HCT116 (cell line): ENCODE measurements around the gene LRCH1. TPM values are rescaled to one million over a fixed set of nuclear protein-coding genes. Genes with fewer than 3 reads are reported as not detected.

Experiments
- ATAC-seq: fragments of 200-7000 bp; cut with Tn5 transposase; 2 replicates; pipeline ENCODE4 v1.9.1; 2020; ENCODE audit warnings: mild to moderate bottlenecking, moderate library complexity
- BruUV-seq: library from RNA; stranded (reverse); fragments of 400-500 nt; replicated peaks from 2 replicates; lab custom pipeline; 2021; lab: Mats Ljungman, UMichigan
- CTCF ChIA-PET: fragments of 300-600 bp; sonication (Branson Sonifier 250); formaldehyde crosslinking; loops from one replicate; lab custom pipeline; 2021; ENCODE audit warnings: antibody characterized with exemption; lab: Charles Lee
- POLR2A ChIA-PET: fragments of 300-600, 350-600 bp; sonication (Branson Sonifier 250); formaldehyde crosslinking; loops from one replicate; lab custom pipeline; 2021; ENCODE audit warnings: antibody characterized with exemption; lab: Charles Lee
- RAD21 ChIA-PET, 2 experiments: fragments of 300-600 bp; sonication (Branson Sonifier 250); formaldehyde crosslinking; loops; one replicate each; lab custom pipeline; 2023; ENCODE audit warnings: low total read pairs in 2 of 2; ENCODE audit not compliant: uncharacterized antibody in 2 of 2, unreplicated experiment in 2 of 2, low non-redundant PET in 1 of 2; lab: Charles Lee
- DNase-seq: peaks from one replicate; pipeline ENCODE4 v3.0.0-alpha.2; 2010; ENCODE audit warnings: low read depth, low spot score
- H2AFZ ChIP-seq: fragments of 200-600 bp; shearing (Covaris generic), sonication (generic); 2 replicates; pipeline ENCODE4 v1.6.1; 2017; ENCODE audit warnings: low read depth, mixed run types, mixed read lengths, antibody characterized with exemption, low read length; ENCODE audit not compliant: poor library complexity, severe bottlenecking
- H3K27ac ChIP-seq: 2 replicates; pipeline ENCODE4 v1.5.1; 2012; ENCODE audit warnings: low read depth, low read length
- H3K27me3 ChIP-seq: fragments of 200-600 bp; sonication (generic); 2 replicates; pipeline ENCODE4 v1.6.1; 2016; ENCODE audit warnings: mixed run types, low read length, mixed read lengths; ENCODE audit not compliant: insufficient read depth
- H3K36me3 ChIP-seq, 2 experiments: fragments of 200-500 bp in 1 of 2; fragments of 200-600 bp in 1 of 2; sonication (Bioruptor generic) in 1 of 2; sonication (generic) in 1 of 2; 2 replicates each; pipeline versions ENCODE4 v1.5.1 to v1.6.1; 2014 to 2016; ENCODE audit warnings: low read length in 2 of 2, inconsistent platforms in 1 of 2, mixed read lengths in 1 of 2, mixed run types in 1 of 2; ENCODE audit not compliant: insufficient read depth in 2 of 2, control insufficient read depth in 1 of 2
- H3K4me1 ChIP-seq, 2 experiments: fragments of 200-600 bp in 1 of 2; sonication (generic) in 1 of 2; 2 replicates each; pipeline versions ENCODE4 v1.5.1 to v1.6.1; 2012 to 2017; ENCODE audit warnings: low read length in 2 of 2, inconsistent platforms in 1 of 2, mild to moderate bottlenecking in 1 of 2, mixed read lengths in 1 of 2, mixed run types in 1 of 2, moderate library complexity in 1 of 2; ENCODE audit not compliant: insufficient read depth in 2 of 2, control insufficient read depth in 1 of 2
- H3K4me2 ChIP-seq: fragments of 200-600 bp; sonication (generic); 2 replicates; pipeline ENCODE4 v1.6.1; 2017; ENCODE audit warnings: mixed run types, low read length, mixed read lengths
- H3K4me3 ChIP-seq, 2 experiments: fragments of 200-600 bp in 1 of 2; sonication (generic) in 1 of 2; replicated peaks in 1 of 2; 2 replicates each; pipeline ENCODE4 v1.5.1; 2011 to 2016; ENCODE audit warnings: low read length in 2 of 2, control low read depth in 1 of 2, low read depth in 1 of 2, mild to moderate bottlenecking in 1 of 2, mixed read lengths in 1 of 2, mixed run types in 1 of 2
- H3K79me2 ChIP-seq: fragments of 200-600 bp; sonication (generic); 2 replicates; pipeline ENCODE4 v1.6.1; 2017; ENCODE audit warnings: mild to moderate bottlenecking, mixed run types, low read length, moderate library complexity, mixed read lengths; ENCODE audit not compliant: insufficient read depth
- H3K9ac ChIP-seq: fragments of 200-600 bp; sonication (generic); 2 replicates; pipeline ENCODE4 v1.6.1; 2016; ENCODE audit warnings: low read length, mixed read lengths
- H3K9me2 ChIP-seq: fragments of 200-600 bp; sonication (generic), shearing (Covaris generic); 2 replicates; pipeline ENCODE4 v1.6.1; 2017; ENCODE audit warnings: mixed run types, mild to moderate bottlenecking, moderate library complexity; ENCODE audit not compliant: insufficient read depth
- H3K9me3 ChIP-seq, 2 experiments: fragments of 200-500 bp in 1 of 2; fragments of 200-600 bp in 1 of 2; sonication (Bioruptor generic) in 1 of 2; sonication (generic) in 1 of 2; 2 replicates each; pipeline ENCODE4 v1.6.1; 2014 to 2017; ENCODE audit warnings: low read length in 2 of 2, mixed read lengths in 2 of 2, inconsistent platforms in 1 of 2, low read depth in 1 of 2, mild to moderate bottlenecking in 1 of 2, mixed run types in 1 of 2, moderate library complexity in 1 of 2; ENCODE audit not compliant: control insufficient read depth in 1 of 2, insufficient read depth in 1 of 2
- H4K20me1 ChIP-seq: fragments of 200-600 bp; sonication (generic), shearing (Covaris generic); 2 replicates; pipeline ENCODE4 v1.6.1; 2017; ENCODE audit warnings: mixed run types, mild to moderate bottlenecking, moderate library complexity; ENCODE audit not compliant: insufficient read depth
- ATF3 ChIP-seq: IDR thresholded peaks from 2 replicates; pipeline ENCODE4 v1.6.1; 2012
- CBX3 ChIP-seq: IDR thresholded peaks from 2 replicates; pipeline ENCODE4 v1.6.1; 2012; ENCODE audit warnings: low read depth
- EGR1 ChIP-seq: IDR thresholded peaks from 2 replicates; pipeline ENCODE4 v1.6.1; 2012; ENCODE audit warnings: low read depth
- EZH2 ChIP-seq: fragments of 200-600 bp; sonication (generic); IDR thresholded peaks from 2 replicates; pipeline ENCODE4 v1.6.1; 2017; ENCODE audit warnings: antibody characterized with exemption, mixed run types
- JUND ChIP-seq: IDR thresholded peaks from 2 replicates; pipeline ENCODE4 v1.6.1; 2012
- POLR2A ChIP-seq: IDR thresholded peaks from 2 replicates; pipeline ENCODE4 v1.7.0; 2011; ENCODE audit warnings: borderline replicate concordance; ENCODE audit not compliant: insufficient read depth, insufficient read length; ENCODE audit errors: extremely low read depth
- POLR2AphosphoS5 ChIP-seq: IDR thresholded peaks from 2 replicates; pipeline ENCODE4 v1.6.1; 2011; ENCODE audit warnings: mild to moderate bottlenecking, low read depth, low read length, moderate library complexity
- REST ChIP-seq: IDR thresholded peaks from 2 replicates; pipeline ENCODE4 v1.6.1; 2012; ENCODE audit warnings: low read depth
- SIN3A ChIP-seq: IDR thresholded peaks from 2 replicates; pipeline ENCODE4 v1.6.1; 2012; ENCODE audit warnings: low read depth
- SP1 ChIP-seq: IDR thresholded peaks from 2 replicates; pipeline ENCODE4 v1.6.1; 2012; ENCODE audit warnings: low read depth
- YY1 ChIP-seq: IDR thresholded peaks from 2 replicates; pipeline ENCODE4 v1.6.1; 2011; ENCODE audit warnings: low read length, low read depth, moderate library complexity, mild to moderate bottlenecking; ENCODE audit not compliant: insufficient replicate concordance; ENCODE audit errors: extremely low read depth
- ZBTB33 ChIP-seq: IDR thresholded peaks from 2 replicates; pipeline ENCODE4 v1.6.1; 2011; ENCODE audit warnings: mild to moderate bottlenecking, low read length, moderate library complexity; ENCODE audit not compliant: insufficient replicate concordance; ENCODE audit errors: extremely low read depth
- ZFX ChIP-seq: fragments of 450-650 bp; IDR thresholded peaks from 2 replicates; pipeline ENCODE4 v1.6.1; 2017
- intact Hi-C: fragments of 100-400 bp; cut with micrococcal nuclease; formaldehyde crosslinking; loops from 2 replicates; pipeline ENCODE4 v1.10.0; 2022
- total RNA-seq: library from RNA; stranded (reverse); gene quantifications from one replicate; pipeline ENCODE4 v1.2.1, GENCODE V29; 2021; ENCODE audit not compliant: unreplicated experiment

Gene LRCH1
- total RNA-seq, 1 experiment from 2014 or later, result 15.6 TPM

- Histone ChIP-seq H2AFZ (no peak overlapping the region), H3K4me3 (no peak overlapping the region), H3K27ac (no peak overlapping the region), H3K36me3 (no peaks in the 10 kb centered on the region), H3K9ac (no peak overlapping the region), H3K9me2 (no peaks in the 10 kb centered on the region), H3K27me3 (no peaks in the 10 kb centered on the region)
- no TSS peak for BruUV-seq
- ATAC-seq, result no peak
- intact Hi-C loops, result no loop called here
- TF ChIP-seq POLR2A, result no peak
- TF ChIP-seq EGR1, result no peak
- TF ChIP-seq ZBTB33, result no peak
- TF ChIP-seq, all 23 proteins: peak for 0
- Histone ChIP-seq H3K4me2 (no peak overlapping the region), H4K20me1 (no peaks in the 10 kb centered on the region), H3K79me2 (peaks cover 74% of the 10 kb centered on the region), H3K9me3 (no peaks in the 10 kb centered on the region), H3K4me1 (peaks cover 40 to 55% of the 10 kb centered on the region in 2 experiments)
- POLR2A ChIA-PET, result no interaction called here
- CTCF ChIA-PET, result no interaction called here
- no peak for DNase-seq
- RAD21 ChIA-PET, result no interaction called here
Observed at GRCh38 chr13:46609726-46610125, 56.8 kb downstream of the LRCH1 start.

- RAD21 ChIA-PET, result no interaction called here
- BruUV-seq, result no TSS peak
- POLR2A ChIA-PET, result no interaction called here
- no peak for ATAC-seq
- H3K36me3 ChIP-seq, result no peaks in the 10 kb centered on the region
- H3K4me1 ChIP-seq, result peaks cover 14 to 41% of the 10 kb centered on the region in 2 experiments
- H2AFZ ChIP-seq, result no peak overlapping the region
- no peaks in the 10 kb centered on the region for H3K9me3 ChIP-seq
- no peak overlapping the region for H3K4me3 ChIP-seq
- no peak overlapping the region for H3K4me2 ChIP-seq
- no peaks in the 10 kb centered on the region for H4K20me1 ChIP-seq
- no peak for DNase-seq
- no peak overlapping the region for H3K9ac ChIP-seq
- intact Hi-C loops, result no loop called here
- no peak overlapping the region for H3K27ac ChIP-seq
- CTCF ChIA-PET, result no interaction called here
- H3K79me2 ChIP-seq, result peaks cover 79% of the 10 kb centered on the region
- H3K9me2 ChIP-seq, result no peaks in the 10 kb centered on the region
- no peaks in the 10 kb centered on the region for H3K27me3 ChIP-seq
- TF ChIP-seq EGR1 (no peak), EZH2 (no peak), POLR2A (no peak), SIN3A (no peak), SP1 (no peak), ZFX (no peak), YY1 (no peak), ATF3 (no peak), ZBTB33 (no peak), CBX3 (no peak), REST (no peak), POLR2AphosphoS5 (no peak), JUND (no peak)
Observed at GRCh38 chr13:46612267-46612666, 59.3 kb downstream of the LRCH1 start.
